Vagina (tissue), 2 donors: ENCODE data around the gene CAPN13. TPM values are rescaled to one million over a fixed set of nuclear protein-coding genes. Genes with fewer than 3 reads are reported as not detected.

Experiments used
- DNase-seq, 2 donors: peaks; one replicate each; pipeline ENCODE4 v3.0.0-alpha.2; 2017; ENCODE audit errors: extremely low spot score in 2 of 2
- H3K27ac ChIP-seq: fragments of 200-600 bp; sonication (generic); one replicate; pipeline ENCODE4 v1.5.1; 2019
- H3K27me3 ChIP-seq: fragments of 200-600 bp; sonication (generic); one replicate; pipeline ENCODE4 v1.5.1; 2019
- H3K36me3 ChIP-seq, 2 donors: fragments of 200-600 bp; sonication (generic); one replicate each; pipeline ENCODE4 v1.5.1; 2017 to 2019
- H3K4me1 ChIP-seq: fragments of 200-600 bp; sonication (generic); one replicate; pipeline ENCODE4 v1.5.1; 2019
- H3K4me3 ChIP-seq, 2 donors: fragments of 200-600 bp; sonication (generic); 1 replicate in 1 of 2; 2 replicates in 1 of 2; pipeline ENCODE4 v1.5.1; 2016 to 2019
- H3K9me3 ChIP-seq: fragments of 200-600 bp; sonication (generic); one replicate; pipeline ENCODE4 v1.5.1; 2019
- CTCF ChIP-seq, 3 experiments: fragments of 450-650 bp in 2 of 3; fragments of 200-600 bp in 1 of 3; sonication (generic) in 1 of 3; IDR thresholded peaks; one replicate each; pipeline ENCODE4 v1.5.1; 2017 to 2019; ENCODE audit warnings: antibody characterized with exemption in 3 of 3, mild to moderate bottlenecking in 2 of 3, moderate library complexity in 2 of 3
- POLR2A ChIP-seq, 2 donors: fragments of 450-650 bp; IDR thresholded peaks; one replicate each; pipeline ENCODE4 v1.6.1; 2017; ENCODE audit warnings: antibody characterized with exemption in 2 of 2, mild to moderate bottlenecking in 2 of 2, moderate library complexity in 2 of 2
- POLR2AphosphoS5 ChIP-seq, 2 donors: sonication (generic); formaldehyde crosslinking; IDR thresholded peaks; one replicate each; pipeline ENCODE4 v1.9.0; 2017; ENCODE audit warnings: antibody characterized with exemption in 2 of 2, mild to moderate bottlenecking in 2 of 2, low read depth in 1 of 2; ENCODE audit not compliant: insufficient read depth in 1 of 2
- intact Hi-C: fragments of 100-400 bp; cut with DNase I; formaldehyde crosslinking; loops from one replicate; pipeline ENCODE4 v1.15.1; 2023
- total RNA-seq: library from RNA; depleted of rRNA; stranded (reverse); fragments of >200 nt; gene quantifications from one replicate; pipeline ENCODE4 v1.2.3, GENCODE V29; 2016

CAPN13 gene
- total RNA-seq, 1 donor from 2014 or later = not detected

- intact Hi-C loops = no loop called here
- Histone ChIP-seq H3K36me3 (no peaks in the 10 kb centered on the region), H3K4me3 (no peak overlapping the region), H3K4me1 (no peaks in the 10 kb centered on the region), H3K27ac (no peak overlapping the region), H3K9me3 (no peaks in the 10 kb centered on the region), H3K27me3 (no peaks in the 10 kb centered on the region)
- TF ChIP-seq CTCF (IDR thresholded peaks at IDR 0.05) (no peak), POLR2A (IDR thresholded peaks at IDR 0.05) (no peak), POLR2AphosphoS5 (IDR thresholded peaks at IDR 0.05; ENCODE audit: insufficient read depth in 1 of 2, low read depth in 1 of 2) (no peak)
- DNase-seq = no peak
Measured at GRCh38 chr2:30808695-30809094, 1.4 kb upstream of the CAPN13 start.

- Histone ChIP-seq H3K9me3 (no peaks in the 10 kb centered on the region), H3K4me1 (no peaks in the 10 kb centered on the region), H3K27ac (no peak overlapping the region), H3K4me3 (no peak overlapping the region), H3K27me3 (no peaks in the 10 kb centered on the region), H3K36me3 (no peaks in the 10 kb centered on the region)
- TF ChIP-seq POLR2AphosphoS5 (IDR thresholded peaks at IDR 0.05; ENCODE audit: insufficient read depth in 1 of 2, low read depth in 1 of 2) = no peak
- TF ChIP-seq POLR2A (IDR thresholded peaks at IDR 0.05) = no peak
- TF ChIP-seq CTCF (IDR thresholded peaks at IDR 0.05) = no peak
- DNase-seq = peak; percentile 31 to 77
- intact Hi-C loops = no loop called here
Measured at GRCh38 chr2:30803281-30803680, 4.0 kb downstream of the CAPN13 start.

- TF ChIP-seq CTCF (IDR thresholded peaks at IDR 0.05) = no peak
- TF ChIP-seq POLR2A (IDR thresholded peaks at IDR 0.05) = no peak
- TF ChIP-seq POLR2AphosphoS5 (IDR thresholded peaks at IDR 0.05; ENCODE audit: insufficient read depth in 1 of 2, low read depth in 1 of 2) = no peak
- DNase-seq = peak; percentile 77
Measured at GRCh38 chr2:30802611-30803010, 4.6 kb downstream of the CAPN13 start.

GRCh38 chr2:30801821-30802455, 5.3 kb downstream of the CAPN13 start:
- H3K4me1 ChIP-seq = no peaks in the 10 kb centered on the region
- no peak overlapping the region for H3K4me3 ChIP-seq
- no peak for TF ChIP-seq CTCF (IDR thresholded peaks at IDR 0.05)
- TF ChIP-seq POLR2A (IDR thresholded peaks at IDR 0.05) = no peak
- TF ChIP-seq POLR2AphosphoS5 (IDR thresholded peaks at IDR 0.05; ENCODE audit: insufficient read depth in 1 of 2, low read depth in 1 of 2) = no peak
- no peak overlapping the region for H3K27ac ChIP-seq
- no peaks in the 10 kb centered on the region for H3K27me3 ChIP-seq
- H3K36me3 ChIP-seq = no peaks in the 10 kb centered on the region
- intact Hi-C loops = no loop called here
- H3K9me3 ChIP-seq = no peaks in the 10 kb centered on the region
- DNase-seq = peak; percentile 56 to 61

More at GRCh38 chr2:30802611-30803010, 4.6 kb downstream of the CAPN13 start:
- H3K27me3 ChIP-seq = no peaks in the 10 kb centered on the region
- intact Hi-C loops = no loop called here
- H3K36me3 ChIP-seq = no peaks in the 10 kb centered on the region
- no peaks in the 10 kb centered on the region for H3K4me1 ChIP-seq
- H3K9me3 ChIP-seq = no peaks in the 10 kb centered on the region
- no peak overlapping the region for H3K4me3 ChIP-seq
- H3K27ac ChIP-seq = no peak overlapping the region

- no peaks in the 10 kb centered on the region for H3K27me3 ChIP-seq
- no peak overlapping the region for H3K27ac ChIP-seq
- no peak overlapping the region for H3K4me3 ChIP-seq
- peak; percentile 22 to 65 for DNase-seq
- H3K36me3 ChIP-seq = no peaks in the 10 kb centered on the region
- no peaks in the 10 kb centered on the region for H3K4me1 ChIP-seq
- H3K9me3 ChIP-seq = no peaks in the 10 kb centered on the region
- TF ChIP-seq POLR2A (IDR thresholded peaks at IDR 0.05) = no peak
- no peak for TF ChIP-seq POLR2AphosphoS5 (IDR thresholded peaks at IDR 0.05; ENCODE audit: insufficient read depth in 1 of 2, low read depth in 1 of 2)
- no peak for TF ChIP-seq CTCF (IDR thresholded peaks at IDR 0.05)
- intact Hi-C loops = no loop called here
Measured at GRCh38 chr2:30800159-30800558, 7.1 kb downstream of the CAPN13 start.
